Prostate gland (tissue), 2 donors: ENCODE results near the gene TTC27.

Experiments used
- CTCF ChIP-seq, 4 experiments: fragments of 200-600 bp in 2 of 4; fragments of 450-650 bp in 2 of 4; sonication (generic) in 2 of 4; IDR thresholded peaks; 1 replicate in 3 of 4; 2 replicates in 1 of 4; pipeline ENCODE4 v1.5.1; 2016 to 2019; ENCODE audit warnings: antibody characterized with exemption in 4 of 4, mild to moderate bottlenecking in 2 of 4, moderate library complexity in 2 of 4
- POLR2A ChIP-seq: fragments of 450-650 bp; IDR thresholded peaks from one replicate; pipeline ENCODE4 v1.6.1; 2016; ENCODE audit warnings: antibody characterized with exemption, mild to moderate bottlenecking
- POLR2AphosphoS5 ChIP-seq: sonication (generic); formaldehyde crosslinking; IDR thresholded peaks from one replicate; pipeline ENCODE4 v1.6.1; 2017; ENCODE audit warnings: antibody characterized with exemption

DNA sequence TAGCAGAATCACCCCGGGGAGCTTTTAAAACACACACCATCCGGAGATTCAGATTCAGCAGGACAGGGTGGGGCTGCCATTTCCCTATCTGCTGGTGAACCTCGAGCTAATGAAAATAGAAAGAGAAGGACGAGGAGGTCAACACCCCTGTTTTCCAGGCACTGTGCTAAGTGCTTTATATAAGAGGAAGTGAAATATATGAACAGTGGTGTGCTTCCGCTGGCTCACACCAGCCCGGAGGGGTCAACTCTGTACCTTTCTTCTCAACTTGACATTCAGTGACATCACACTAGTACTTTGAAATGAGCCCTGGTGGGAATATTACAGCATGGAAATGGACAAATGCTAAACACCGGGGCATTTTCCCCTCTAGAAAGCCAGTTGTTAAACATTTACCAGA, 210.6 kb downstream of the TTC27 start:
- no peak for TF ChIP-seq CTCF (IDR thresholded peaks at IDR 0.05)
- no peak for TF ChIP-seq POLR2A
- no peak for TF ChIP-seq POLR2AphosphoS5
